HG02938 (cell line): ENCODE measurements around the gene ENTPD8.

Source experiments
- ATAC-seq: cut with Tn5 transposase; IDR thresholded peaks from one replicate; pipeline ENCODE4 v1.9.1; 2021; ENCODE audit warnings: mild to moderate bottlenecking, moderate library complexity; ENCODE audit not compliant: unreplicated experiment

Gene ENTPD8

GRCh38 chr9:137449081-137449844, 8.1 kb upstream of the ENTPD8 start:
- ATAC-seq, result no peak

GRCh38 chr9:137448602-137448962, 7.4 kb upstream of the ENTPD8 start:
- no peak for ATAC-seq

- ATAC-seq, result no peak
These were observed 6.8 kb upstream of the ENTPD8 start for GRCh38 chr9:137447722-137448601.

DNA sequence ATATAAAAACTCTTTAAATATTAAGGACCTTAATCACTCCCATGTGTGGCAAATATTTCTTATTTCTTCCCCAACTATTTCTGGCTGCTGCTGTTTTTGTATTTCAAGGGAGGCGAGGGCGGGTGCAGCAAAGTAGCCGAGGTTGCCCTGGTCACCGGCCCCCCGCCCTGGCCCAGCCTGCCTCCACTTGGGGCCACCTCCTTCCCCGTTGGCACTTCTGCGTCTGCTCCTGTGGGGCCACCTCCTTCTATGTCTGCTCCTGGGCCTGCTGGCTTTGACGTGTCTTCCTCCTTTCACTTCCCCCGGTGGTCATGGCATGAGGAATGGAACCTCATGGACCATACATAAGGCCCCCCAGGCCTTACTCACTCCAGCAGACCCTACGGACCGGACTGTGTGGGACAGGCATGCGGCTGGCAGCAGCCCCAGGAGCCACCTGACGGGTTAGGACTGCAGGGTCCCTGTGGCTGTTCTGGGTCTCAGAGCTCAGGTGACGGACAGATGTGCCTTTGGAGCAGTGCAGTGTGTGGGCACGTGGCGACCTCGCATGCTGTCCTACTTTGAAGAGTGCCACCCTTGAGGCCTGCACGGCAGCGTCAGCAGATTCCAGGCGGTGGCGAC, 5.8 kb upstream of the ENTPD8 start:
- ATAC-seq, result no peak

- no peak for ATAC-seq
These were observed 4.8 kb upstream of the ENTPD8 start for GRCh38 chr9:137445930-137446431.

DNA sequence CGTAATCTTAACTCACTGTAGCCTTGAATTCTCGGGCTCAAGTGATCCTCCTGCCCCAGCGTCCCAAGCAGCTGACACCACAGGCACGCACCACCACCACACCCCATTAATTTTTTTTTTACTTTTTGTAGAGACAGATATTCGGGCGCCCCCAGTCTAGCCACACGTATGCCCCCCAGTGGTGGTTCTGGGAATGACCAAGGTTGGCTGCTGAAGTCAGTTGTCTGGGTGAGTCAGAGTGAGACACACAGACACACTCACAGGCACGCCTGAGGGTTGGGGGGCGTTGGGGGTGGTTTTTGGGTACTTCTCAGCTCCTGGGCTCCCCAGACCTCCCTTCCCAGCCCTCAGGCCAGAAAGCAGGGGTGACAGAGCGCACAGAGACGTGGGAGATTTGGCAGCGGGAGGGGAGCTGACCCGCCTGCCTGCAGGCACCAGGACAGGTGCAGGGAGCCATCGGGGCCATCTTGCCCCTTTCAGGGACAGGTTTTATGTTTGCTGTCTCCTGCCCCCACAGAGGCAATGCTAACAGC, 4.2 kb upstream of the ENTPD8 start:
- no peak for ATAC-seq

DNA sequence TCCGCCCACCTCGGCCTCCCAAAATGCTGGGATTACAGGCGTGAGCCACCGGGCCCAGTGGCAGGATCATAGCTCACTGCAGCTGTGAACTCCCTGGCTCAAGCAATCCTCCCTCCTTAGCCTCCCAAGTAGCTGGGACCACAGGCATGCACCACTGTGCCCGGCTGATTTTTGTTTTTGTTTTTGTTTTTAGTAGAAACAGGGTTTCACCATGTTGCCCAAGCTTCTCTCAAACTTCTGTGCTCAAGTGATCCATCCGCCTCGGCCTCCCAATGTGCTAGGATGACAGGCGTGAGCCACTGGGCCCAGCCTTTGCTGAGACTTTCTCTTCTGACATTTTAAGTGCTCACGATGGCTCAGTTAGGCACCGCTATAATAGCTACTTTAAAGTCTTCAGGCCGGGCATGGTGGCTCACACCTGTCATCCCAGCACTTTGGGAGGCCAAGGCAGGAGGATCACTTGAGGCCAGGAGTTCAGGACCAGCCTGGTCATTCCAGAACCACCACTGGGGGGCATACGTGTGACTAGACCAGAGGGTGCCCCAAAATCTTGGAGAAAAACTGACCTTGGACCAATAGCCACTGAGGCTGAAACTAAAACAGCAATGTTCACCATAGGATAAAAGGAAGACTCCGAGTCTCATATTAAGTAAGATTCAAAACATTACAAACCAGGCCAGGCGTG, 3.1 kb upstream of the ENTPD8 start:
- no peak for ATAC-seq

DNA sequence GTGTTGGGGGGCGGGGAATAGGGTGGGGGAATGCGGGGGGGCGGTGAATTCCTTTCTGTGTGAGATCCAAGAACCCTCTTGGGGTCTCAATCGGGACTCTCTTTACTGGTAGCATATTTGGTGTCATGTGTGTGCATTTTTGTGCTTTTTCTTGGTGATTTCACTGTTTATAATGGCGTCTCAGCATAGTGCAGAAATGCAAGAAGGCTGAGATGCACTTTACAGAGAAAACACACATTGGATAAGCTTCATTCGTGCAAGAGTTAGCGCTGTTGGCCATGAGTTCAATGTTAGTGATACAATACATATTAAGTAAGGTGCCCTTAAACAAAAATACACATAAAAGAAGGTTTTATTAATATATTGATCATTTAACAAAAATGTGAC, 771 bp upstream of the ENTPD8 start:
- no peak for ATAC-seq

DNA sequence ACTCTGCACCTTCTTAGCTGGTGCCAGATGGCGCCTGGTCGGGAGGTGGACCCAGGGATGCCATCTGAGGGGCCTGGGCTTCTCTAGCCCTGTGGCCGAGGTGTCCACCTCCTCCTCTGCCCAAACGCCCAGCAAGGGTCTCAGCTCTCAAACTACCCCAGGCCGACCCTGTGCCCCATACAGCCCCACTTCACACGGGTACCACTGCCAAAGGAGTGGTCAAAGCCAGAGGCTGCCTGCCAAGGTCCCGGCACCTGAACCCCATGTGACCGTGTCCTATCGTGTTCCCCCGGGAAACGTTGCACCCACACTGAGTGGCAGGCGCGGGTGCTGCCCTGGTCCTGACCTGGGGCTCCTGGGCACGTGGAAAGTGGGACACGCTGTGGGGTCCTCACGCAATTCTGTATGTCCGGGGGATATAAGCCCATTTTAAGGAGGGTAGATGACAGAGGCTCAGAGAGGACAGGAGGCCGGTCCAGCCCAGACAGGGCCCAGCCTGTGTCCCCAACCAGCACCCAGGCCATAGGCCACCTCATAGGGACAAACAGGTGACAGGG, 1.9 kb downstream of the ENTPD8 start:
- no peak for ATAC-seq

GRCh38 chr9:137438591-137439157, 2.5 kb downstream of the ENTPD8 start:
- no peak for ATAC-seq

- ATAC-seq, result no peak
These were observed 3.2 kb downstream of the ENTPD8 start for GRCh38 chr9:137437691-137438590.

DNA sequence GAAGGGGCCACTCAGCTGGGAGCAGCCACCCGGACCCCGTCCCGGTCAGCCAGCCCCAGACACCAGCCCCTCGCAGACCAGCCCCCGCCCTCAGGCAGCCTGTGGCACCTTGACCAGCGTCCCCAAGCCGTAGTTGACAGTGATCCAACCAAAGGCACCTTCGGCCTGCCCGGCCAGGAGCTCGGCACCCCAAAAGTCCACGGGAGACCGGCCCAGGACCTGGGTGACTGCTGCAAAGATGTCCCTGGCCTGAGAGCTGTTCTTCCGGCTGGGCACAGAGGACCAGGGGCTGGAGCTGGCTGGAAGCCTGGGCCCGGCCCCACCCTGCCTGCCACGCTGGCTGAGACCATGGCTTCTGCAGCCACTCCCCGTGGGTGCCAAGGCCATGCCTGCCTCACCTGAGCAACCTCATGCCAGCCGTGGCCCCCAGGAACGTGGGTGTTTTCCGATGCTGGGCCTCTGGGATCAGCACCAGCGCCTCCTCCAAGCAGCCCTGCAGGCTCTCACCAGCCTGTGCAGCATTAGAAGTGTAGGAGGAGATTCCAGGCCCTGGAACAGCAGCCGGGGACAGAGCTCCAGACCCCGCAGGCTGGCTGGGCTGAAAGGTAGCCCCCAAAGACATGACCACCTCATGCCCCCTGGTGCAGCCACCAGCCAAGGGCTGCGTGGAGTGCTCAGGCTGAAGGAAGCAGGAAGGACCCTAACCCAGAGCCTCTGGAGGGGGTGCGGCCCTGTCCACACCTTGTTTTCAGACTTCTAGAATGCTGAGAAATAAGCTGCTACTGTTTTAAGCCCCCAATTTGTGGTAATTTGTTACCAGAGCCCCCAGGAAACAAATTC, 4.2 kb downstream of the ENTPD8 start:
- no peak for ATAC-seq

GRCh38 chr9:137435980-137436760, 5.0 kb downstream of the ENTPD8 start:
- ATAC-seq, result no peak

DNA sequence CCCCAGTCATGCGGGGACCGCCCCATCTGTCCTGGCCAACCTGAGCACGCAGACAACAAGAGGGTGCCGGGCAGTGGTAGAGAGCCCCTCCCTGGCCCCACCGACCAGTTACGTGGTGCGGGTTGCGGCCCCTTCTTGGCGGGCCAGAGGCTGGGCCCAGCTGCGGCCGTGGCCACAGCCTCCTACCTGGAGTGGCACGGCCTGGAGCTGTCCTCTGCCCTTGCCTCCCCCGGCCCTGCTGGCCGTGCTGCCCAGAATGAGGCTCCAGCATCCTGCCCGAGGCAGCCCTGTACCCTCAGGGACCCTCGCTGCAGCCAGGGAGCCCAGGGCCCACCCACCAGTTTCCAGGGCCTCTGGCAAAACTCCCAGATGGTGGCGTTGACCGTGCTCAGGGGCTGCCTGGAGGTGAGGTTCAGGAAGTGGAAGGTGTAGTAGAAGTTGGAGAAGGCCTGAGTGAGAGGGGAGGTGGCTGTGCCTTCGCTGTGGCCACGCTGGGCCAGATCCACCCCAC, 5.7 kb downstream of the ENTPD8 start:
- ATAC-seq, result no peak

DNA sequence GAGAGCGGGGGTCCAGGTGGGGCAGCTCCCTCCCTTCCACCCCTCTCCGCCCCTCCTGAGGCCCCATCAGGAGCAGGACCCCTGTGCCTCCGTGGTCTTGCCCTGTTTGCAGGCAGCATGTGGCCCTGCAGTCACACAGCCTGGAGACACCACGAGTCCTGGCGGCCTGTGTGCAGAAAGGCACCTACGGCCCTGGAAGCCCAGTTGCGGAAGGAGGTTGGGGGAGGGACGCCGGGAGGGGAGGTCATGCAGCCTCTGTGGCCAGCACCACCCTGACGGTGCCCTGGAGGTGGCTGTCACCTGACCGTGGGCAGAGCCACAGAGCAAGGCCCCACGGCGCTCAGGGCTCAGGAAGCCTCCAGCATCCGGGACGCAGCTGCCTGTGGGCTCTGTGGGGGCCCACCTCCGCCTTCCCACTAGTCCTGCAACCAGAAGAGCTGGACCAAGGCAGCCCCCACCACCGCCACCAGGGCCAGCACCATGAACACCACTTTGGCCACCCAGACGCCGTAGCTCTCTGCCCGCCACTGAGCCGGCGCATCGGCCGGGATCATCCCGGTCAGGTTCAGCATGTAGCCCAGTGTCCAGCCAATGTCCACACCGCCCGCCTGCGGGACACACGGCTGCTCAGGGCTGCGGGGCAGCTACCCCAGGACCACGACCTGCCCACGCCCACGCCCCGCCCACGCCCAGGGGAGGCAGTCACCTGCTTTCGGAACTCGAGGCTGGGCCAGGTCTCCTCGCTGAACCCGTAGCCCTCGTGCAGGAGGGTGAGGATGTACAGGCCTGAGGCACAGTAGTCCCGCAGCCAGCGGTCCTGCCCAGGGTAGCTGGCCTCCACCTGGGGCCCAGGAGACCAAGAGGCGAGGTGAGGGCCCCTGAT, 6.4 kb downstream of the ENTPD8 start:
- ATAC-seq, result no peak

- ATAC-seq, result no peak
These were observed 7.2 kb downstream of the ENTPD8 start for GRCh38 chr9:137433916-137434431.
